ENCODE measurements around the gene TMPRSS6. TPM values are rescaled to one million over a fixed set of nuclear protein-coding genes. Genes with fewer than 3 reads are reported as not detected.

The TMPRSS6 gene
- total and polyA plus RNA-seq, 2 of the 8 experiments (the other 6 are each of a cell fraction or from before 2014, with no cell fraction given), result 0.02 TPM; not detected in 1

- TF ChIP-seq CHD7 (IDR thresholded peaks at IDR 0.05; ENCODE audit: insufficient replicate concordance, low read length) (no peak), TCF12 (IDR thresholded peaks at IDR 0.05; ENCODE audit: low read depth, low read length) (no peak), CEBPB (IDR thresholded peaks at IDR 0.05; ENCODE audit: low read depth, low read length) (no peak), TAF1 (IDR thresholded peaks at IDR 0.05; ENCODE audit: low read depth, low read length) (no peak), USF2 (IDR thresholded peaks at IDR 0.05; ENCODE audit: low read length) (no peak), HDAC6 (IDR thresholded peaks at IDR 0.05; ENCODE audit: low read depth, low read length) (no peak), ATF3 (IDR thresholded peaks at IDR 0.05; ENCODE audit: insufficient read depth, low read depth, low read length) (no peak)
These were observed 33.6 kb downstream of the TMPRSS6 start (continued) for GRCh38 chr22:37075822-37076433.
